Diencephalon (tissue), 1 donor: ENCODE results near the gene IL16. TPM values are rescaled to one million over a fixed set of nuclear protein-coding genes. Genes with fewer than 3 reads are reported as not detected.

Source experiments
- total RNA-seq: library from RNA; depleted of rRNA; stranded (reverse); fragments of >200 nt; gene quantifications from one replicate; pipeline ENCODE4 v1.2.3, GENCODE V29; 2014

The IL16 gene
- total RNA-seq = 1.8 TPM

GRCh38 chr15:81196576-81197254 lies at the start of gene IL16:
Gene IL16 (plus strand): TSS chr15:81196879. CDS start chr15:81225400, 28,521 bp downstream.

DNA sequence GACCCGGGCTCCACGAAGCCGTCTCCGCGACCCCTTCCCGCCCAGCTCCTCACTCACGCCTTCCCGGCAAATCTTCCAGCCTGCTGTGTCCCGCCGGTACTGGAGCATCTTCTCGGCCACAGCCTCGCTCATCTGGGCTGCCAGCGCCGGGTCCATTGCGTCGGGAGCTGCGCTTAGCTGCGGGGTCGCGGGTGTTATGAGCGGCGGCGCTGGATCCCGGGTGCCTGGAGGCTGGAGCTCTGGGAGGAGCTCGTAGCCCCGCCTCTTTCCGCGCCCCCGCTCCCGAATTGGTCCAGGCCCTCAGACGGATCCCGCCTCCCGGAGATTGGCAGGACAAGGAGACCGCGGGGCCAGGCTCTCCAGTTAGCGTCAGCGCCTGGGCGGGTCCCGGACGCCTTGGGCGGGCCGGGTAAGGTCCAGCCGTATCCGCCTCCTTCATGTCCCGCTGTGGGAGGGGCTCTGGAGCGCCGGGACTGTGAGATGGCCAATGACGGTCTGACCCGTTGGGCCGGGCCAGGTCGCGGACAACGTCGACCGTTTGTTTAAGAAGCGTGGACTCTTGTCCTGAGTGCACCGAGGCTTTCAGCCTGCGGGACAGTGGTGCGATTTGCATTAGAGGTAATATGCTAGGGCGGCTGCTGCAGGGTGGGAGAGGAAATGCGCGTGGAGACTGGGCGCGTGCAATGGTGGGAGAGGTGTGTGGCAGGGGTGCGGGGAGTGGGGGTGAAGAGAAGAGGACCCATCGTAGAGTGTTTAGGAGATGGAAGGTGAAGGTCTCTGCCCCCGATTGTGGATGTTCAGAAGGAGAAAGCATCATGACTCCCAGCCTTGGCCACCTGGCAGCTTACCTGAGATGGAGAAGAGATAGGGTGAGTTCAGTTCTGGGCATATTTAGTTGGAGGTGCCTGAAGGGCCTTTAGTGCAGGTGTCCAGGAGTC lies 127.5 kb downstream of the IL16 start, which contains the start of gene STARD5:
Gene STARD5 (minus strand): TSS at position 198 of the 938 bp plus-strand sequence. CDS start 42 bp downstream, at position 156.

Other genes starting within 250 kb of the IL16 start
- 22.4 TPM for gene MESD, start 207.1 kb upstream of the IL16 start, total RNA-seq
- gene TLNRD1, start 196.0 kb upstream of the IL16 start, total RNA-seq = 8.1 TPM
- 5.3 TPM for gene CFAP161, start 62.6 kb upstream of the IL16 start, total RNA-seq
- 1.2 TPM for gene STARD5, start 127.3 kb downstream of the IL16 start, total RNA-seq
- gene TMC3, start 177.3 kb downstream of the IL16 start, total RNA-seq = 0.23 TPM